H1 (cell line): ENCODE results near the gene PLD2.

ENCODE experiments used
- ATF3 ChIP-seq: IDR thresholded peaks from 2 replicates; pipeline ENCODE4 v1.6.1; 2011; ENCODE audit warnings: low read depth, mild to moderate bottlenecking, low read length; ENCODE audit not compliant: insufficient read depth
- CREB1 ChIP-seq: IDR thresholded peaks from 2 replicates; pipeline ENCODE4 v1.6.1; 2012; ENCODE audit warnings: inconsistent platforms
- E2F6 ChIP-seq: IDR thresholded peaks from 2 replicates; pipeline ENCODE4 v1.6.1; 2012; ENCODE audit warnings: inconsistent platforms
- HDAC6 ChIP-seq: IDR thresholded peaks from one replicate; pipeline ENCODE4 v1.7.1; 2012; ENCODE audit warnings: low read depth, mild to moderate bottlenecking, inconsistent platforms, low read length, moderate library complexity
- JUN ChIP-seq: IDR thresholded peaks from 2 replicates; pipeline ENCODE4 v1.6.1; 2011; ENCODE audit warnings: low read depth, mild to moderate bottlenecking, improper control_type of control experiment, low read length
- MAX ChIP-seq: IDR thresholded peaks from 2 replicates; pipeline ENCODE4 v1.6.1; 2012; ENCODE audit warnings: inconsistent platforms
- POLR2A ChIP-seq, 2 experiments: IDR thresholded peaks; 1 replicate in 1 of 2; 2 replicates in 1 of 2; pipeline ENCODE4 v1.6.1; 2011; ENCODE audit warnings: low read depth in 2 of 2, low read length in 2 of 2, mild to moderate bottlenecking in 2 of 2; ENCODE audit errors: control extremely low read depth in 1 of 2
- POLR2AphosphoS5 ChIP-seq: IDR thresholded peaks from 2 replicates; pipeline ENCODE4 v1.6.1; 2011; ENCODE audit warnings: low read depth, low read length
- SIN3A ChIP-seq, 2 experiments: IDR thresholded peaks in 1 of 2; conservative IDR thresholded peaks in 1 of 2; 2 replicates each; pipeline ENCODE4 v1.6.1; 2011 to 2012; ENCODE audit warnings: low read length in 2 of 2, improper control_type of control experiment in 1 of 2, low read depth in 1 of 2, mild to moderate bottlenecking in 1 of 2
- SP1 ChIP-seq: IDR thresholded peaks from 2 replicates; pipeline ENCODE4 v1.6.1; 2011; ENCODE audit warnings: low read depth, low read length
- TCF12 ChIP-seq: IDR thresholded peaks from 2 replicates; pipeline ENCODE4 v1.6.1; 2011; ENCODE audit warnings: low read depth, mild to moderate bottlenecking, low read length
- TEAD4 ChIP-seq: IDR thresholded peaks from 2 replicates; pipeline ENCODE4 v1.6.1; 2012; ENCODE audit warnings: low read depth, low read length, inconsistent platforms, mixed read lengths
- USF2 ChIP-seq: IDR thresholded peaks from 2 replicates; pipeline ENCODE4 v1.6.1; 2011; ENCODE audit warnings: low read length, improper control_type of control experiment
- TF ChIP-seq, protein P1 (sequence below), 3 experiments: IDR thresholded peaks; 1 replicate in 2 of 3; 2 replicates in 1 of 3; pipeline versions ENCODE4 v1.5.1 to v1.6.1; 2011; ENCODE audit warnings: low read length in 3 of 3, mild to moderate bottlenecking in 3 of 3, inconsistent platforms in 2 of 3, low read depth in 1 of 3, moderate library complexity in 1 of 3; ENCODE audit not compliant: insufficient read depth in 1 of 3; ENCODE audit errors: control extremely low read depth in 1 of 3

GRCh38 chr17:4816826-4817225 lies 9.9 kb downstream of the PLD2 start:
- TF ChIP-seq E2F6, result no peak
- TF ChIP-seq JUN, result no peak
- TF ChIP-seq, protein P1, sequence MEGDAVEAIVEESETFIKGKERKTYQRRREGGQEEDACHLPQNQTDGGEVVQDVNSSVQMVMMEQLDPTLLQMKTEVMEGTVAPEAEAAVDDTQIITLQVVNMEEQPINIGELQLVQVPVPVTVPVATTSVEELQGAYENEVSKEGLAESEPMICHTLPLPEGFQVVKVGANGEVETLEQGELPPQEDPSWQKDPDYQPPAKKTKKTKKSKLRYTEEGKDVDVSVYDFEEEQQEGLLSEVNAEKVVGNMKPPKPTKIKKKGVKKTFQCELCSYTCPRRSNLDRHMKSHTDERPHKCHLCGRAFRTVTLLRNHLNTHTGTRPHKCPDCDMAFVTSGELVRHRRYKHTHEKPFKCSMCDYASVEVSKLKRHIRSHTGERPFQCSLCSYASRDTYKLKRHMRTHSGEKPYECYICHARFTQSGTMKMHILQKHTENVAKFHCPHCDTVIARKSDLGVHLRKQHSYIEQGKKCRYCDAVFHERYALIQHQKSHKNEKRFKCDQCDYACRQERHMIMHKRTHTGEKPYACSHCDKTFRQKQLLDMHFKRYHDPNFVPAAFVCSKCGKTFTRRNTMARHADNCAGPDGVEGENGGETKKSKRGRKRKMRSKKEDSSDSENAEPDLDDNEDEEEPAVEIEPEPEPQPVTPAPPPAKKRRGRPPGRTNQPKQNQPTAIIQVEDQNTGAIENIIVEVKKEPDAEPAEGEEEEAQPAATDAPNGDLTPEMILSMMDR (IDR thresholded peaks at IDR 0.05; ENCODE audit: control extremely low read depth in 1 of 3, insufficient read depth in 1 of 3, low read depth in 1 of 3, low read length in 3 of 3), result no peak
- no peak for TF ChIP-seq POLR2AphosphoS5
- TF ChIP-seq MAX, result no peak
- no peak for TF ChIP-seq CREB1
- TF ChIP-seq POLR2A (IDR thresholded peaks at IDR 0.05; ENCODE audit: control extremely low read depth in 1 of 2, low read depth in 2 of 2, low read length in 2 of 2), result no peak
- TF ChIP-seq TCF12, result no peak
- TF ChIP-seq SIN3A (conservative IDR thresholded peaks at IDR 0.05 in 1 of 2, IDR thresholded peaks at IDR 0.05 in 1 of 2; ENCODE audit: low read depth in 1 of 2, low read length in 2 of 2), result no peak
- TF ChIP-seq HDAC6, result no peak
- TF ChIP-seq TEAD4, result no peak
- TF ChIP-seq SP1, result no peak
- no peak for TF ChIP-seq ATF3
- no peak for TF ChIP-seq USF2
